Sigmoid colon (tissue), 4 donors: Measurements from ENCODE around the gene TSPYL6.

ENCODE experiments used
- CTCF ChIP-seq, 4 experiments: fragments of 450-650 bp in 3 of 4; fragments of 200-600 bp in 1 of 4; IDR thresholded peaks; one replicate each; pipeline ENCODE4 v1.5.1; 2016 to 2019; ENCODE audit warnings: antibody characterized with exemption in 4 of 4, mild to moderate bottlenecking in 3 of 4, moderate library complexity in 2 of 4
- EP300 ChIP-seq, 4 donors: sonication (generic); formaldehyde crosslinking; IDR thresholded peaks; one replicate each; pipeline ENCODE4 v1.6.1; 2017; ENCODE audit warnings: antibody characterized with exemption in 4 of 4

GRCh38 chr2:54239427-54239826 is 16.6 kb downstream of the TSPYL6 start:
- no peak for TF ChIP-seq CTCF (IDR thresholded peaks at IDR 0.05)
- no peak for TF ChIP-seq EP300 (IDR thresholded peaks at IDR 0.05)
